DND-41 (cell line): ENCODE measurements around the gene ADGRE1.

Experiments
- ATAC-seq: fragments of 200-7000 bp; cut with Tn5 transposase; 3 replicates; pipeline ENCODE4 v1.9.1; 2021; ENCODE audit warnings: low read depth; ENCODE audit not compliant: insufficient read depth
- DNase-seq: peaks from one replicate; pipeline ENCODE4 v3.0.0-alpha.2; 2020
- H2AFZ ChIP-seq: 2 replicates; pipeline ENCODE4 v1.6.0; 2012; ENCODE audit warnings: low read depth, low read length
- H3K27ac ChIP-seq: 2 replicates; pipeline ENCODE4 v1.5.1; 2012; ENCODE audit warnings: low read length, inconsistent platforms
- H3K27me3 ChIP-seq: fragments of 200-600 bp; sonication (generic); 2 replicates; pipeline ENCODE4 v1.6.0; 2012; ENCODE audit warnings: low read length, mild to moderate bottlenecking, inconsistent platforms; ENCODE audit not compliant: insufficient read depth, poor library complexity
- H3K36me3 ChIP-seq: 2 replicates; pipeline ENCODE4 v1.5.1; 2012; ENCODE audit warnings: low read length, inconsistent platforms; ENCODE audit not compliant: insufficient read depth
- H3K4me1 ChIP-seq: 2 replicates; pipeline ENCODE4 v1.5.1; 2012; ENCODE audit warnings: mild to moderate bottlenecking, low read length; ENCODE audit not compliant: insufficient read depth
- H3K4me2 ChIP-seq: 2 replicates; pipeline ENCODE4 v1.6.0; 2012; ENCODE audit warnings: mild to moderate bottlenecking, moderate library complexity, low read length, inconsistent platforms; ENCODE audit not compliant: insufficient read depth
- H3K4me3 ChIP-seq, 2 experiments: fragments of 200-600 bp in 1 of 2; shearing (Covaris generic) in 1 of 2; 2 replicates each; pipeline ENCODE4 v1.5.1; 2012 to 2016; ENCODE audit warnings: inconsistent platforms in 2 of 2, low read length in 2 of 2, mild to moderate bottlenecking in 2 of 2, low read depth in 1 of 2, moderate library complexity in 1 of 2
- H3K79me2 ChIP-seq: 2 replicates; pipeline ENCODE4 v1.6.0; 2012; ENCODE audit warnings: low read length, inconsistent platforms; ENCODE audit not compliant: insufficient read depth
- H3K9ac ChIP-seq: 2 replicates; pipeline ENCODE4 v1.6.0; 2012; ENCODE audit warnings: low read depth, mild to moderate bottlenecking, inconsistent platforms, low read length, moderate library complexity
- H3K9me3 ChIP-seq: 2 replicates; pipeline ENCODE4 v1.5.1; 2012; ENCODE audit warnings: low read length, moderate library complexity, mild to moderate bottlenecking, inconsistent platforms; ENCODE audit not compliant: insufficient read depth, severe bottlenecking
- H4K20me1 ChIP-seq: 2 replicates; pipeline ENCODE4 v1.6.0; 2012; ENCODE audit warnings: low read length; ENCODE audit not compliant: insufficient read depth
- CTCF ChIP-seq: IDR thresholded peaks from 2 replicates; pipeline ENCODE4 v1.5.1; 2012; ENCODE audit warnings: borderline replicate concordance, low read length, moderate library complexity, mild to moderate bottlenecking; ENCODE audit not compliant: poor library complexity, severe bottlenecking; ENCODE audit errors: extremely low read depth
- EZH2 ChIP-seq: IDR thresholded peaks from 3 replicates; pipeline ENCODE4 v1.6.1; 2012; ENCODE audit warnings: borderline replicate concordance, low read depth, mild to moderate bottlenecking, moderate library complexity, low read length, inconsistent platforms; ENCODE audit not compliant: severe bottlenecking

Gene ADGRE1

GRCh38 chr19:6963244-6963852 lies 76.0 kb downstream of the ADGRE1 start:
- Histone ChIP-seq H3K4me1 (no peaks in the 10 kb centered on the region), H2AFZ (no peak overlapping the region), H3K4me3 (no peak overlapping the region), H3K79me2 (no peaks in the 10 kb centered on the region), H3K9me3 (no peaks in the 10 kb centered on the region), H3K9ac (no peak overlapping the region), H3K4me2 (no peak overlapping the region), H3K27ac (no peak overlapping the region), H3K27me3 (no peaks in the 10 kb centered on the region), H3K36me3 (no peaks in the 10 kb centered on the region), H4K20me1 (no peaks in the 10 kb centered on the region)
- DNase-seq (no peak), ATAC-seq (no peak)
- TF ChIP-seq EZH2 (no peak), CTCF (no peak)

GRCh38 chr19:6963937-6964336 lies 76.6 kb downstream of the ADGRE1 start:
- H3K9ac ChIP-seq = no peak overlapping the region
- TF ChIP-seq CTCF (peak; percentile 73), EZH2 (no peak)
- peak; percentile 51 for DNase-seq
- no peak overlapping the region for H3K4me3 ChIP-seq
- H3K27ac ChIP-seq = no peak overlapping the region
- no peaks in the 10 kb centered on the region for H3K36me3 ChIP-seq
- no peaks in the 10 kb centered on the region for H3K9me3 ChIP-seq
- no peak for ATAC-seq
- no peaks in the 10 kb centered on the region for H3K27me3 ChIP-seq
- H3K4me2 ChIP-seq = no peak overlapping the region
- no peaks in the 10 kb centered on the region for H3K79me2 ChIP-seq
- no peak overlapping the region for H2AFZ ChIP-seq
- no peaks in the 10 kb centered on the region for H3K4me1 ChIP-seq
- no peaks in the 10 kb centered on the region for H4K20me1 ChIP-seq

GRCh38 chr19:6967967-6968366 lies 80.6 kb downstream of the ADGRE1 start:
- no peak for DNase-seq
- Histone ChIP-seq H3K27ac (no peak overlapping the region), H3K4me1 (peaks cover 4% of the 10 kb centered on the region; the same call in 1 of the 2 replicates), H3K9ac (no peak overlapping the region), H4K20me1 (no peaks in the 10 kb centered on the region), H3K27me3 (no peaks in the 10 kb centered on the region), H2AFZ (no peak overlapping the region), H3K9me3 (no peaks in the 10 kb centered on the region), H3K36me3 (no peaks in the 10 kb centered on the region), H3K4me3 (no peak overlapping the region), H3K79me2 (no peaks in the 10 kb centered on the region), H3K4me2 (no peak overlapping the region)
- TF ChIP-seq EZH2 (no peak), CTCF (no peak)
- ATAC-seq = no peak

- Histone ChIP-seq H3K79me2 (no peaks in the 10 kb centered on the region), H3K4me1 (peaks cover 4% of the 10 kb centered on the region; the same call in 1 of the 2 replicates), H3K4me3 (no peak overlapping the region), H3K9ac (no peak overlapping the region), H3K36me3 (no peaks in the 10 kb centered on the region), H3K4me2 (no peak overlapping the region), H3K27me3 (no peaks in the 10 kb centered on the region), H4K20me1 (no peaks in the 10 kb centered on the region), H3K27ac (no peak overlapping the region), H2AFZ (no peak overlapping the region), H3K9me3 (no peaks in the 10 kb centered on the region)
- ATAC-seq (no peak), DNase-seq (no peak)
- TF ChIP-seq EZH2 = no peak
- no peak for TF ChIP-seq CTCF
Measured at GRCh38 chr19:6969490-6969889, 82.1 kb downstream of the ADGRE1 start.
